NCI-H187 treated with DMSO at 0.1 percent for 48 hours (cell line): ENCODE data around the gene MACROH2A1.

Experiments used
- DNase-seq: peaks from one replicate; lab custom pipeline; 2025; lab: John Stamatoyannopoulos, UW

Gene MACROH2A1

DNA sequence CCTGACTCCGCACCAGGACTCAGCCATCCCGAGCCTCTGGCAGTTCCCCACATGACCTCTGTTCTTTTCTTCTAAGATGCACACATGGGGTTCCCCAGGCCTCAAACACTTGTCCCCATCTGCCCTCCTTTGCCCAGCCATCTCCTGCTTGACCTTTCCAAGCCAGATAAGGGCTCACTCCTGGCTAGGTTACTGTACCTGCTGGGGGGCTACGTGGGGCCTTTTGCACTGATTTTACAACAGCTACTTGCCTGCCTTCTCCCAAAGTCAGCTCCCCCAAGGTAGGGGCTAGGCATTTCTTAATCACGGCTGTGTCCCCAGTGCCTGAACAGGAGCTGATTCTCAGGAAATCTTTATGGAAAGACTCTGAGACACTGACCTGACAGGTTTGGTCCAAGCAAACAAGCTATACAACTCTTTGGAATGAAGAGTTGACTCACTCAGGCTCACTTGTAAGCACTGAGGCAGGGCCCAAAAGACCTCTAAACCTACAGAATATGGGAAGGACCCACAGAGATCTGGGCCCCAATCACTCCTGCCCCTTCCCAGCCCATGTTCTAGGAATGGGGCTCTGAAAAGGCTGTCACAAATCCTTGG, 2.5 kb downstream of the MACROH2A1 start:
- DNase-seq, result no peak

DNA sequence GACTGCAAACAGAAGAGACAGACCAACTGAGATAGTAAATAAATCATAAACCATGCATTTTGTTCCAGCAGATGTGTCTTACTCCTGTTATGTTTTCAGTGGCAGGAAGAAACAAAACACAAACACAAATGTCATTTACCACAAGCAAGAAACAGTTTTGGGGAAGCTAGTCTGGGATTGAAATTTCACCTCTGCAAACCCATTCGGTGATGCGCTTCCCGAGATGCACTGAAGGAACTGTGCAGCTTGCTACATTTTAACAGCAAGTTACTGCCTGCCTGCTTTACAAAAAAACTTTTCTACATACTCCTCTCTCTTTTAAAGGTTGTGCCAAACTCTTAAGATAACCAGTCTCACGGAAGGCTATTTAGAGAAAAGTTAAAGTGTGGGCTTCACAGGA, 3.2 kb downstream of the MACROH2A1 start:
- DNase-seq, result no peak

DNA sequence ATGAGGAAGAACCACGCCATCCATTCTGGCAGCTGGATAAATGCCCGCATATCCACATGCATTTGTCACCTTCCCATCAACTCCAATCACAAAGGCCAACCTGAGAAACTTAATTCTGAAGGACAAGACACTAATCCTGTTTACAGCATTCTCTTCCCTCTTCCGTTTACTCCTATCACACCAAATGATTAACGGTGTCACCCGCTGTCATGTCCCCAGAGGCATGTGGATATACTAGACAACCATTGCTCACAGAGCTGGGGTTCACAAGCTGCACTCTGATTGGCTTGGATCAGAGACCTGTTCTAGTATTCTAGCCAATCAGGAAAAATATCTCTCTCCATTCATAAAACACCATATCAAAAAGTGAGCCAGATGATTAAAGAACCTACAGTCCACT, 3.6 kb downstream of the MACROH2A1 start:
- no peak for DNase-seq

DNA sequence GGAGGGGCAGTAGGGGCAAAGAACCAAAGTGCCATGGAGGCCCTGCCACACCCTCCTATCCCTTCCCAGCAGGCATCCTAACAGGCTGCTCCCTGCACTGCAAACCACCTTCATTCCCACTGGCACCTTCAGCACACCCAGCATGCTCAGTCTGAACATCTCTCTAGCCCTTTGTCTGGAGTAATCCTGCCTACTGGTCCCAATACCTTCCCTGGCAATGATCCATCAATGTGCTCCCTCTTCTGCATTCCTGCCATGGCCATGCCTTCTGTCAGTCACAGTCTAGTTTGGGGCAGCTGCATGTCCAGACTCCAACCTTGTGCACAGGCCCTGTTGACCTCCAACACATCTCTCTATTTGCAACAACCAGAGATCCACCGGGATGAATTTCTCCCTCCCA, 4.9 kb downstream of the MACROH2A1 start:
- DNase-seq, result no peak

DNA sequence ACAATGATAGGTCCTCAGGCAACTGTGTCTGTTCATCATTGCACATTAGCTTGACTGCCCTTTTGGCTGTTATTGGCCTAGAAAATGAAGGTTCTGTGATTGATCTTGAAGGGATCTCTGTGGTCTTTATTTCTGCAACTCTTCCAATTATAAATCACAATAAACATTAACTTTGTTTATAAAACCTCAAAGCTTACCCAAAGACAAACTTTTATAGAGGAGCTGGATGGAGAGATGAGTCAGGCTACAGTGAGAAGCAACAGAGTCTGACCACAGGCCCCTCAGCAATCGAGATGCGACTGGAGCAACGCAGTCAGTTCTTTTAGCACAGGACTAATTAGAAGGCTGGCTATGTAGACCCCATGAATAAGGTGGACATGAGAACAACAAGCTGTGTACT, 5.3 kb downstream of the MACROH2A1 start:
- no peak for DNase-seq

DNA sequence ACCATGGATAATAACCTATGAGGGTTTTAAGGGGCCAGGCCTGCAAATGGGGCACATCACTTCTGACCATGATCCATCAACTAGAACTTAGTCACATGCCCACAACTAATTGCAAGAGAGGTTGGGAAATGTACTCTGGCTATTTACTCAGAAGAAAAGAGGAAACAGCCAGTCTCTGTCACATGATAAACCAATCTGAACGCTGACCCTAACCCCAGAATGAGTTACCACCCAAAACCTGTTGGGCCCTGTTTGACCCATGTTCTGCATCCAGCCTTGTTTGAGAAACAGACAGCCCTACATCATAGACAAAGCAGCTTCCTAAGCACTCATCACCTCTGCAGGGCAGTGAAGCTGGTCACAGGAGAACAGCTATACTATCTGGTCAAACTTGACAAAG, 5.8 kb downstream of the MACROH2A1 start:
- DNase-seq, result no peak

DNA sequence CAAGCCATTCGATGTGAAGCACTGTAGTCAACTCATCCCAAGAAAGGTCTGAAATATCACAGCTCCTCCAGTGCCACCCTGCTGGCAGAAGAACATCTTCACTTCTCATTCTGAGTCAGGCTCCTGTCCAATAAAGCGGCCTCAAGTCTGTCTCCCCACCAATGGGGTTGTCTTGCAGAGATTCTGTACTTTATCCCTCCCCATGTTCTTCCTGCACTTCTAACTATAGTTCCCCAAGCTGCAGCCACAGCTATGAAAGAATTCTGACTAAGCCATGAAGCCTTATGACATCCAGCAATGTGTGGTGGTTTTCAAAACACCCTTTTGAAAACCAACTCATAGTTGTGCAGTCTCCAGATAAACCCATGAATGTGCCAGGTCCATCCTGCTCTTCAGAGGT, 6.8 kb downstream of the MACROH2A1 start:
- no peak for DNase-seq

DNA sequence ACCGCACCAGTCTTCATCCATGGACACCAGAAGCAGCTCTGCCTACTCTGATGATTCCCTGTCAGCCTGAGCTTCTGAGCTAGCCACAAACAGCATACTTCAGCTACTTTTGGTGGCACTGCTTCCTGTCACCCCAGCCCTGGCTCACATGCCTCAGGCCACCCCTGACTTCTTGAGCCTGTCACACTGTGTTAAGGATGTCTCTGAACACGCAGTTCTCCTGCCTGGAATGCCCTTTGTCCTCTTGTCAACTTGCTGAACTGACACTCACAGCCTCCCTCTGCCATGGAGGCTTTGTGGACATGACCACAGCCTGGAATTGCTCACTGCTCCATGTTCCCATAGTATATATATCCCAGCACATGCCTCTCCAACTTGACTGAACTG, 7.2 kb downstream of the MACROH2A1 start:
- no peak for DNase-seq

DNA sequence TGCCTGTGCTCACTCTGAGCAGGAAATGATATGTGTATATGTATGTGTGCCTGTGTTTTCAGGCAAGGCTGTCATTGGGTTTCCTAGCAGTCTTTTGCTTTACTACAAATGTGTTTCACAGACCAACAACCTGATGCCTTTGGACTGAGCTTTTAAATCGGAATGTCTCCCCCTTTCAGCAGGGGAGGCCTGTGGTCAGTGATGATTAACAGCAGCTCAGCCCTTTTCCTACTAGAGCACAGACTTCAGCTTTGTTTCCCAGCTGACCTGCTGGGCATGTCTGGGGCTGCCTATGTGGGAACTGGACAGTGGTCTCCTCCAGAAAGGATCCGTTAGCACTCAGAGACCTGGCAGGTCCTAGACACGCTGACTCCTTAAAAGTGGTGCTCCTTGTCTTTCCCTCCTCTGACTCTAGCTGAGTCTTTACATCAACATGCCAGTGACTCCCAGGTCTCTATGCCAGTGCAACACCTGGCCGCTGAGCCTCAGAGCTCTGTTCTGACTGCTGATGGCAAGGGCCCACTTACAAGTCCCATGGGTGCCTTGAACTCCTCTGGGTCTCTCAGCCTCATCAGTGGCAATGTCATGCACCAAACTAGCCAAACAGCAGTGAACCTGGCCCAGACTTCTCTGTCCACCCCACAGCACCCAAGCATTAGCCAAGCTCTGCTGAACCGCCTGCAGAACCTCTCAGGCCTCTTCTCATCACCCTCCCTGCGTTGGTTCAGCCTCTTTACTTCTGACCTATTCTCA, 7.7 kb downstream of the MACROH2A1 start:
- DNase-seq, result no peak

DNA sequence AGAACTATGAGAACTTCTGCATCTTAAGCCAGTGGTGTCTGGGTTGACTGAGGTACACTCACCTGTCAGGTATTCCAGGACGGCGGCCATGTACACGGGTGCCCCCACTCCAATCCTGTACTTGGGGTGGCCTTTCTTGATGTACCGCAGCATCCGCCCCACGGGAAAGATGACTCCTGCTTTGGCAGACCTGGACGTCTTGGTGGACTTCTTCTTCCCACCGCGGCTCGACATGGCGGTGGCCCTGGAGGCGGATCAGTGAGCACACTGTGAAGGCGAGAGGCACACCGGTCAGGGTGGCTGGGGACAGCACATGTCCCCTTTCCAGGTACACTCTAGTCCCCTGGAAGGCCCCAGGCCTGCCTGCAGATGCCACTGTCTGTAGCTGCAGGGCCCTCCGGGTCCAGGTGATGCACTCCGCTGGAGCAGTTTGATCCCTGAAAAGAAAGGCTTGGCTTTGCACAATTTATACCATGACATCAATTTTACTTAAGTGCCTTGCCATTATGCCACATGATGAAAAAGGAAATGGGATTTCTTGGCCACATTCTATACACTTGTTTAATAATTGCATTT, 10.1 kb downstream of the MACROH2A1 start:
- no peak for DNase-seq

DNA sequence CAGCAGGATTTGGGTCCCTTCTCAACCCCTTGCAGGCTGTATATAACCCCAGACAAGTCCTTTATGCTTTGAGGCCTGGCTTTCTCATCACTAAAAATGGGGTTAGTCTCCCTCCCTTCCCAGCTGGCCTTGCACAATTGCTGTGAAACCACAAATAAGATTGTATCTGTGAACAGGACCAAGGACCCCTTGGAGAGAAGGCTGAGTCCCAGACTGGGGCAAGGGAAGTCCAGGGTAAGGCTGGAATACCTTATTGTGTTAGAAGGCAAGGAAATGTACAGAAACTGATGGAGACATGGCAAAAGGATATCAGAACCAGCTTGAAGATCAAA, 11.4 kb downstream of the MACROH2A1 start:
- no peak for DNase-seq

DNA sequence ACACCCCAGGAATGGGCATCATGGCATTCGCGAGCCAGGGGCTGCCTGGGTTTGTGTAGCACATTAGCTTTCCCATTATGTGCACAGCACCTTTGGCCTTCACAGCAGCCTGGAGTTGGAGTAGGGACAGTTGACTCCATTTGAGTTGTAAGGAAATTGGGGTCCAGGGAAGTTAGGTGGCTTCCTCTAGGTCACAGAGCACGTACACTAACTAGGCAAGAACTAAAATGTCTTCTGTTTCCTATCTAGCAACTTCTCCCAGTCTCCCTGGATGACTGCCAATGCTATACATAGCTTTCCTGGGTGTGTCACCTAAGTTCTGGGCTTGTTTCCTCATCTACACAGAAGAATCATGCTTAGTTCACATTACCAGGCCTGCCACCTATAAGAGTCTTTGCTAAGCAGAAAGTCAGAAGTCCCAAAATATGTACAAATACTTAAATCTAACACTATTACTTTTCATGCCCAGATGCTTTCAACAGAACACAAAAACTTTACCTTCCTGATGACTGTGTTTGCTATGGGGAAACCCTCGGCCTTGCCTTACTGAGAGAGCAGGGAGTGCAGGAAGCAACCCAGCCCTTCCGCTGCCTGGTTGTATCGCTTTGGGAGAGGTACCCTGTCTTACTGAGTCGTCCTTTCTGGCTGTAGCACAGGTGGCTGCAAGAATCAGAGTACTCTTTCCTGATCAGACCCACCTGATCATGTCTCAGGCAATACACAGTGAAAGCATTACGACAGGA, 12.0 kb downstream of the MACROH2A1 start:
- no peak for DNase-seq

DNA sequence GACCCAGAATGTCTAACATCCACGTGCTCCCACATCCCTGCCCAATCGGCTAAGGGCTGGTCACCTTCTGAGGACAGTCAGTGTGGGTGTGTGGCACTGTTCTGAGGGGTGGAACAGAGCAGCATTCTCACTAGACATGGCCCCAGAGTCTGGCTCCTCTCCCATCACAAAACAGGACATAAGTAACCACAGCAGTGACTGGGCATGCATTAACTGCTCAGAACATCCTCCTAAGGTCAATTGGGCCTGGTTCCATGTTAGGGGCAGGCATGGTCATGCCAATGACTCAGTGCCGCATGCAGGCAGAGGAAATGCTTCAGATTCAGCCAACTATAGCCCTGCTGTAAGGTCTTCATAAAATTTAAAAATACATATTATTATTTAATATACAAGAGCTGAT, 12.9 kb downstream of the MACROH2A1 start:
- DNase-seq, result no peak

DNA sequence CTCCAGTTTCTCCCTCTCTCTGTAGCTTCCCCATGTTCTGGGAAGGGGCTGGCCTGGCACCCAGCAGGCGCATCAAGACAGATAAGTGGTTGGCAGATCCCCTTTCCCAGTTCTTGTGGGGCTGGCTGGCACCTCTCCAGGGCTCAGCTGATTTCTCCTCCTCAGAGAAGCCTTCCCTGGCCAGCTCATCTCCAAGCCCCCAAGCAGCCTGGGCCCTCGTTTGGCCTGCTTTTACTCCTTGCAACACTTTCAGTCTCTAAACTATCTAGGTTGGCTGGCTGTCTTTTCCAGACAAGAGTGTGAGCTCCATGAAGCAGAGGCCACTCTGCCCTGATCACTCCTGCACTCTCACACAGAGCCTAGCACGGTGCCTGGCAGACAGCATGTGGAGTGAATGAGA, 13.5 kb downstream of the MACROH2A1 start:
- no peak for DNase-seq

DNA sequence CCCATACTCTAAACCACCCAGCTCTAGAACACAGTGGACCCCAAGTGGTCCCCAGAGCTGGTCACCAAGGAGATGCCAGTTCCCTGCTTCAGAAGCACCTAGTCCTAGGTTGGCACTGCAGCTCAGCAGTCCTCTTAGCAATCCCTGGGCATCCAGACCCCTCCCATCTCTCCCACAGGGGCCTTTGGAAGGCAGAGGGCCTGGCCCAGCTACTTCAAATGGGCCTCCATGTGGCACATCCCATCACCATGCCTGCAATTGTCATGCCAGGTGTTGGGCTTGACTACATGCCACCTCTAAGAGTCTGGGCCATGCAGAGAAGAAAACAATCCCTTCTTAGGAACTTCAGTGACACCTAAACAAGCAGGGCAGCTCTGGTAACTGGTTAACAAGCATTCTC, 14.1 kb downstream of the MACROH2A1 start:
- DNase-seq, result no peak

DNA sequence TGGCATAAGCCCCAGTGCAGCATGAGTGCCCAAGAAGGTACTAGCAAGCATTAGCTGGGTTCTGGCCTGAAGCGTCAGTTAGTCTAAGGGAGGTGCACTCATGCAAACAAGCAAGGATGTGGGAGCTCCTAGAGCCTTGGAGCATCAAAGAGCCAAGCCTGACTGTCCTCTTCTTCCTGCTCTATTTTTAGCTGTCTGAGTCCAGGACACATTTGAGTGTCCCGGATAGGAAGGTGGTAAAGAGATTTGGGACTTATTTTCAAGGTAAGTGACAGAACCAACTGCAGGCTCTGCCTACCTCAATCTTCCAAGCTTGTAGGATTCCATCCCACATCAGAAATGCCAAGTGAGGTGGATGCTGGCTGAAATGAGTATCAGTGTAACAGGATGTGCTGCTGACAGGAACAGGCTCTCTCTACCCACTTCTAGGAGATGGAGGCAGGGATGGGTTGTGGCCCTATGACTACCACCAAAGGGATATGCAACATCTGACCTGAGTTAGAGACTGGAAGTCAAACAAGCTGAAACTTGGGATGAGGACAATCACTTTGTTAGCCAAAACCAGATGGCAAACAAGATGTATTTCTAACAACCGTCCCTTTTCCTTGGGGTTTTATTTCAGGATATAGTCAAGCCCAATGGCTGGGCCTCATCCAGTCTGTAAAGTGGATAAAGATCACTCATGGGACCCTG, 15.1 kb downstream of the MACROH2A1 start:
- no peak for DNase-seq

DNA sequence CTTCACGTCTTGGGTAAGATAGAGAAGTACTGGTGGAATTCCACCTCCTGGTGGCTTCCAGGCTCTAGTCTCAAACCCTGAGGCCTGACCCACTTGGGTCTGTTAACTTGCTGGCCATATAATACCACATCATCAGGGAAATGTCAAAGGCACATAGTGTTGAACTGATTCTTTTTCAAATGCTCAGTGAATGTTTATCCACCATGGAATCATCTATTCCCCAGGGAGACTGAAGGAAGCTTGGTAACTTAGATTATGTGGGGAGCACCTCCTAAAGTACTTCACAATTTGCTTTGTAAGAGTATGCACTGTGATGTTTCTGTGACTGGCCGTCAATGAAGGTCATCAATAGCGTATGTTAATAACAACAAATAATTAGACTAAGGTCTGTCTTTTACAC, 16.1 kb downstream of the MACROH2A1 start:
- no peak for DNase-seq

DNA sequence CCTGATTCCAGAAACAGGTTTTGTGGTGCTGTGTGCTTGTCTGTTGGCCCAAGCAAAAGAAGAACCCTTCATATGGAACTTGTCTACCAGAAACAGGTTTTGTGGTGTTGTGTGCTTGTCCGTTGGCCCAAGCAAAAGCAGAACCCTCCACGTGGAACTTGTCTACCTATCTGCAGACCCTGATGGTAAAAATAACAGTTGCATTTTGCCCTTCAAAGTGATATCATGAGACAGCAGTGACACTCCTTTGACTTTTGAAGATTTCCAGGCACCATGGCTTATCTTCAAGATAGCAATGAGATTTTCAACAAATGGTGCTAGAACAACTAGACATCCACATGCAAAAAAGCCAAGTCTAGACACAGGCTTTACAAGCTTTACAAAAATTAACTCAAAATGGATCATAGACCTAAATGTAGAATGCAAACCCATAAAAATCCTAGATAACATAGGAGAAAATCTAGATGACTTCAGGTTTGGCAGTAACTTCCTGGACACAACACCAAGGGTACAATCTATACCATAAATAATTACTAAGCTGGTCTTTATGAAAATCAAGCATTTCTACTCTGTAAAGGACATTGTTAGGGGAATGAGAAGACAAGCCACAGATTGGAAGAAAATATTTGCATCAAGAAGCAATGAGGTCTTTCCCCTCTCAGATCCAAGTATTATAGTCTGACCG, 16.8 kb downstream of the MACROH2A1 start:
- no peak for DNase-seq

DNA sequence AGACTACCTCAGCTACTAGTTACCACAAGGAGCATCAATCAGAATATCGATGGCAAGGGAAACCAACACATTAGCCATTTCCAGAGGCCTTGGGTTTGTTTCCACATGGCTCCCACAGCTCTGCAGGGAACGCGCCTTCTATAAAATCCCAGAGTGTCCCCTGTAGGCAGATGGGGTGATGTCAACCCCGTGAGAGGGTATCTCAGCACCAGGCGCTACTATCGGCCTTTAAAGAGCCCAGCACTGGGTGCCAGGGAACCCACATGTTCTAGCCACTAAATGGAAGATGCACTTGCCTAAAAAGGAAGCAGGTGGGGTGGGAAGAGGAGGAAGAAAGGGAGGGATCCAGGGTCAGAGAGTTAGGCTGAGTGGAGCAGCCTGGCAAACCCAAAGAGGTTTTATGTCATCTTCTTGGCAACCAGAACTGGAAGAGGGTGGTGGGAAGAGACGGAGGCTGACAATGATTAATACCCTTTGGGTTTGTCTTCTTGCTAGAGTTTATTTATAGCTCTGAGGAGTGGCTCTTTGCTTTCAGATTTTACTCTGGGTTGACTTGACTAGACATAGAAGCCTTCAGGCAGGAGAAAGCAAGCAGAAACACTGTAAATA, 19.9 kb downstream of the MACROH2A1 start:
- no peak for DNase-seq

DNA sequence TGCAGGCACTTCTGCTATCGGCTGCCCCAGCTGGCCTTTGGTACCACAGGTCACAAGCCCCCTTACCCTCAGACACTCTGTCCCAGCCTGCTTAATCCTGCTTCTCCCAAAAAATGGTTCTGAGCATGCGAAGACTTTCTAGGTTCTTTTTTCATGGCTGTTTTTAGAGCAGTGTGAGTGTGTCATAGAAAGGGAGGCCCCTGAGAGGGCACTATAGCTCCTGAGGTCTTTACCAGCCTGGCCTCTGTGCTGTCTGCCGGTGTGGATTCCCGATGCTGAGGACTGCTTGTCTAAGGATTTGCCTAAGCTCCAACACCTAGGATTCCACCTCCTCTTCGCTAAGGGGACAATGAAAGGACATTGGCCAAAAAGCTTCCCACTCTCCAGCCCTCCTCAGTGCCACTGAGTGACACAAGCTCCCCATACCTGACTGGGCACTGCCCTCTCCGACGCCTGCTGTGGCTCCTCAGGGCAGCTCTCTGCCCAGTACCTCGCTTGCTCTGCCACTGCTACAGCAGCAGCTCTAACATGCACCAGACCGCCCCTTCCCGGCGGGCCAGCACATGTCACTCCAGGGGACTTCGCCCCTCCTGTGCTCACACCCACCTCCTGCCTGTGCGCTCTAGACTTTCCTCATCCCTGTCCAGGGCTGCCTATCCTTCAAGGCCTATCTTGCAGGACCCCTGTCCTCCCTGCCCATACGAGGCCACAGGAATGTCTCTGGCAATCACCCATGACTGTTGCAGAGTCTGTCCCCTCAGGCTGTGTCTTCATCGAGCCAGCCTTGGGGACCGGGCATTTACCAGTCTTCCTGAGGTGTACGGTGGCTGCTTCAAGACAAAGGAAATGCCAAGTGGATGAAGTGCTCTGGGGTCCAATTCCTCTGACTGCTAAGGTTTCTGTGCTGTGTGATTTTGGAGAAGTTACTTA, 21.0 kb downstream of the MACROH2A1 start:
- DNase-seq, result no peak
